Thyroid gland (tissue), 4 donors: ENCODE measurements around the gene NCKAP5.

Experiments
- POLR2A ChIP-seq, 2 donors: fragments of 450-650 bp; IDR thresholded peaks; one replicate each; pipeline ENCODE4 v1.6.1; 2017; ENCODE audit warnings: antibody characterized with exemption in 2 of 2, mild to moderate bottlenecking in 2 of 2, moderate library complexity in 1 of 2
- TF ChIP-seq, protein P1 (sequence below), 6 experiments: fragments of 200-600 bp in 3 of 6; fragments of 450-650 bp in 3 of 6; sonication (generic) in 3 of 6; IDR thresholded peaks; one replicate each; pipeline ENCODE4 v1.5.1; 2016 to 2019; ENCODE audit warnings: antibody characterized with exemption in 6 of 6, mild to moderate bottlenecking in 2 of 6, inconsistent platforms in 1 of 6, moderate library complexity in 1 of 6

DNA sequence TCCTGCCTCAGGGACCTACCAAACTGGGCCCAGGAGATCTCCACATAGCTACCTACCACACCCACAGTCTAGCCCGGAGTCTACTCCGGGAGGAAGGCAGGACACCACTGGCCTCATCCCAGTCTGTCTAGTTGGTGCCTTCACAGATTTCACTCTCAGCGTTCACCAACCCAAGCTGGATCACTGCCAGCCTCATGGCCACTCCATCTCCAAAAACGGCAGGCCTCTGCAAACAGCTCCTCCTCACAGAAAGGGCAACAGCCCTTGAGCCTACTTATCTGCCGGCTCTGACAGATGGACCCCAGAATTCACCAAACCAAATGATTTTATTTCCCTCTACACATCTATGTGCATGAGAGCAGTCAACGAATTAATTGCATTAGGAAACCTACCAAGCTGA lies 61.3 kb downstream of the NCKAP5 start:
- TF ChIP-seq, protein P1, sequence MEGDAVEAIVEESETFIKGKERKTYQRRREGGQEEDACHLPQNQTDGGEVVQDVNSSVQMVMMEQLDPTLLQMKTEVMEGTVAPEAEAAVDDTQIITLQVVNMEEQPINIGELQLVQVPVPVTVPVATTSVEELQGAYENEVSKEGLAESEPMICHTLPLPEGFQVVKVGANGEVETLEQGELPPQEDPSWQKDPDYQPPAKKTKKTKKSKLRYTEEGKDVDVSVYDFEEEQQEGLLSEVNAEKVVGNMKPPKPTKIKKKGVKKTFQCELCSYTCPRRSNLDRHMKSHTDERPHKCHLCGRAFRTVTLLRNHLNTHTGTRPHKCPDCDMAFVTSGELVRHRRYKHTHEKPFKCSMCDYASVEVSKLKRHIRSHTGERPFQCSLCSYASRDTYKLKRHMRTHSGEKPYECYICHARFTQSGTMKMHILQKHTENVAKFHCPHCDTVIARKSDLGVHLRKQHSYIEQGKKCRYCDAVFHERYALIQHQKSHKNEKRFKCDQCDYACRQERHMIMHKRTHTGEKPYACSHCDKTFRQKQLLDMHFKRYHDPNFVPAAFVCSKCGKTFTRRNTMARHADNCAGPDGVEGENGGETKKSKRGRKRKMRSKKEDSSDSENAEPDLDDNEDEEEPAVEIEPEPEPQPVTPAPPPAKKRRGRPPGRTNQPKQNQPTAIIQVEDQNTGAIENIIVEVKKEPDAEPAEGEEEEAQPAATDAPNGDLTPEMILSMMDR (IDR thresholded peaks at IDR 0.05): no peak
- no peak for TF ChIP-seq POLR2A (IDR thresholded peaks at IDR 0.05)
